ENCODE data around the gene GRK5.

- no peak for TF ChIP-seq CTCF (IDR thresholded peaks at IDR 0.05)
- no peak for TF ChIP-seq POLR2A (IDR thresholded peaks at IDR 0.05)
Measured at GRCh38 chr10:119403921-119404320, 196.6 kb downstream of the GRK5 start.
